NCI-H524 (cell line): ENCODE measurements around the gene GP2.

ENCODE experiments used
- DNase-seq, 2 experiments: peaks; one replicate each; lab custom pipeline; 2025; lab: John Stamatoyannopoulos, UW

GP2 gene

DNA sequence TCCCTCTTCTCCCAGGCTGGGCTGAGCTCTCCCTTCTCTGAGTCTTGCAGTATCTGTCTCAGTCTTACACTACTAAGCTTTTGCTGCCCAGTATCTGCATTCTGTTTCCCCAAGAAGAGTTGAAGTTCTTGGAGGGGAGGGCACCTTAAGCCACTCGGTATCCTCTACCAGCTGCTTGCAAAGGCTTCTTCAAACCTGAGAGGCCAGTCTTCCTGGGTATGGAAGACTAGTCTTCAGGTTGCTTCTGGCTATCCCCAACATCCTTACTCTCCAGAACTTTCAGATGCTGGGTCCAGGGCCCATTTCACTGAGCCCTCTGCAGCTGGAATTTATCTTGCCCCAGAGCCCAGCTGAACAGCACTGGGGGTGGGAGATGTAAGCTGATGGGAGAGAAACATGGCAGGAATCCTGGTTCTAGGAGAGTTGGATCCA, 20.1 kb downstream of the GP2 start:
- no peak for DNase-seq

DNA sequence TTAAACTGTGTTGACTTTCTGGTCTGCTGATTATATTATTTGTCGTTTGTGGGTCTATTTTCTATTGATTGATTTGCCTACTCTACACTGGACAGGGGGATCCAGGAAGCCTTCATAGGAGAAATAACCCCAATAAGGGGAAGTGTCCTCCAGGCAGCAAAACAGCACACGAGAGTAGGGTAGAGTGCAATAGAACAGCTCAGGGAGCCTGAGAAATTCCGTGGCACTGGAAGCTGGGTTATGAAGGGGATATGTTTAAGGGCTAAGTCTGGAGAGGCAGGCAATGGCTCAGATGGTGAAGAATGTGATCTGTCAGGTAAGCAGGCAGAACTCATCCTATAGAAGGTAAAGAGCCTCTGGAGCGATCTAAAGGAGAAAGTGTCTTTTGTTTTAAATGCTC, 20.9 kb downstream of the GP2 start:
- no peak for DNase-seq

DNA sequence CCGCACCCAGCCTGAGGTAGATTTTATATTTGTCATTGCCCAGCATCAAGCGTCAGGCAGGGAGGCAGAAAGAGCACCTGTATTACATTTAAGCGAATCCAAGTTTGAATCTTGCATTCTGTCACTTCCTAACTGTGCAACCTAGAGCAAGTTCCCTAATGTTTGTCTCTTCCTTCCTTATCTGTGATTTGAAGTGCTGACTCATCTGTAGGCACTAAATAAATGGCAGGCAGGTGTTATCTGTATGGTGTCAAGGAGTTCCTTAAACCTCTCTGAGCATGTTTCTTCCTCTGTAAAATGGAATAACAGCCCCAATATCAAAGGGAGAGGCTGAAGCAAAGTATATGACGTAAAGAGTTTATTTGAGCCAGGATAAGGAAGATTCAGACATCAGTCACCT, 24.3 kb downstream of the GP2 start:
- no peak for DNase-seq

- DNase-seq: no peak
These were observed 24.9 kb downstream of the GP2 start for GRCh38 chr16:20302389-20302788.

DNA sequence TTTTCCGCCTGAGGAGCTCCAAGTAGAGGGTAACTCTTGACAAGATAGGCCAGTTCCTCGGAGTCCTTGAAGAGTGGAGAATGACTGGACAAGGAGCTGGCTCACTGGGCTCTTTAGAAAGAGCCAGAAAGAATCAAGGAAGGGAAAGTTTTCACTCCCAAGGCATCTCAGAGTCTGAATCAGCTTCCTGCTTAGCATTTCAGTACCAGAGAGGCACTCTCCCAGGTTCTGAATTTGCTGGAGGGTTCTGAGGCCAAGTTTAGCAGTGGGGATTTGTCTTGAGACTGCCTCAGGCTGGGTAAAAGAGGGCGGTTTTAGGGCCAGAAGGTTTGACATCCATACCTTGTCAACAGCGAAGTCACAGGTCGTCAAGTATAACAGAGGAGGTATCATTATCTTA, 25.5 kb downstream of the GP2 start:
- DNase-seq: no peak

DNA sequence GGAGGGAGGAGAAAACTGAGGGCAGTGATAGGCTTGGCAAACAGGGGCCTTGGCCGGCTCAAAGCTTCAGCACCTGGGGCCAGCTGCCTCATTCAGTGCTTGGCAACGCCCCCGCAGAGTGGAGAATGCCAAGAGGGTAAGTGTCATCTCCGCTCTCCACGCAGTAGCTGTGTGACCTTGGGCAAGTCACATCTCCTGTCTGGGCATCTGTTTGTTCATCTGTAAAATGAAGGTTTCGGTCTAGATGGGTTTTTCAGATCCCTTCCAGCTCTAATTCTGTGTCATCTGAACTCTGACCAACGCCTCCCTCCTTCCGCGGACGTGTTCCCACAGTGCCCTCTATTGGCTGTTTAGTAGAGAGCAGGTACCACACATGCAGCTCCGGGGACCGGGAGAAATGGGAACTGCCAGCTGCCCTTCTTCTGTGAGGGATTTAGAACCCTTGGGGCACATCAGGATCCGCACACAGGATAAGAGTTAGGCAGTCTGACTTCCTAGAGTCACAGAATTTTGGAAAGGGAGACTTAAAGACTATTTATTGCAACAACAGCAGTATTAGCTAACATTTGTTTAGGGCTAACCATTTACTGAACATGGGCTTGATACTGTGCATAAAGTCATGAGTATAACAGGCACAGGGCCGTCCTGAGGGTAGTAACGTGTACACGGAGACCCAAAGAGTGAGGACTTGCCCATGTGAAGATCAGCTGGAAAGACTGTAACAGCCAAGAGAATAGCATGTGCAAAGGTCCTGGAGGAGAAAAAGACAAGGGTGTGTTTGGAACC, 26.8 kb downstream of the GP2 start:
- DNase-seq: peak; percentile 40 to 62

GRCh38 chr16:20298452-20298851, 28.9 kb downstream of the GP2 start:
- no peak for DNase-seq

- peak in 1 of 2 experiments; percentile 27 for DNase-seq
These were observed 35.8 kb downstream of the GP2 start for GRCh38 chr16:20291208-20292206.

GRCh38 chr16:20289571-20289970, 37.7 kb downstream of the GP2 start:
- DNase-seq: no peak

DNA sequence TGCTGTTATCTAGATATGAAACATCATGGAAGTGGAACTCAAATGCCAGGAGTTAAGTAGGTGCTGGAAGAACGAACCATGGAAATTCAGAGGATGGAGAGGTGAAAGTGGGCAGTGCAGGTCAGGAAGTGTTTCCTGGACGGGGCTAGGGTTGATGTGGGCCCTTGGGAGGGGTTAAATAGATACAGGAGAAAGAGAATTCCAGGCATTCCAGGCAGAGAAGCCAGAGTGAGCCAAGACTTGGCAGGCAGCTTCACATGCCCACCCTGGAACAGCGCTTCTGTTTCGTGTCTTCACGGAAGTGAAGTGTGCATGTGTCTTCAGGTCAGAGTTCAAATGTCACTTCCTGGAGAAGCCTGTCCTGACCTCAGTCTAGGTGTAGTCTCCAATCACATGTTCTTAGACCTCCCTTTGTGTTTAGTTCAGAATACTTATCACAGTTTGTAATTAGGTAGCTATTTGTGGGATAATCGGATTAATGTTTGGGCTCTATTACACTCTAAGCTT, 41.3 kb downstream of the GP2 start:
- DNase-seq: no peak

GRCh38 chr16:20280259-20280658, 47.1 kb downstream of the GP2 start:
- DNase-seq: no peak

DNA sequence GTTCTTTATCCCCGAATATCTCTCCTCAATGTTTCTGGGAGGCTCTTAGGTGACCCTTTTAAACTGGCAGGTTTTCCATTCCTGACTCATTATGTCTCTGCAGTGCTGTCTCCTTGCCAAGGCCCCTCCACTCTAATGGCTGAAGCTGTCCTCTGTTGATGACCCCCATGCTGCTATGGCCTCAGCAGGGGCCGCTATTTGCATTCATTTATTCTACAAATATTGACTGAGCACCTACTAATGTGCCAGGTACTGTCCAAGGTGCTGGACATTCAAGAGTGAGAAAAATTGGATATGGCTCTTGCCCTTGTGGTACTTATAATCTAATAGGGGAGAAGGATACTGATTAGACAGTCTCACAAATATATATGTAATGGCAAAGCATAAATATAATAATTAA, 55.4 kb downstream of the GP2 start:
- DNase-seq: no peak

- no peak for DNase-seq
These were observed 58.9 kb downstream of the GP2 start for GRCh38 chr16:20268409-20268808.

GRCh38 chr16:20265019-20265418, 62.3 kb downstream of the GP2 start:
- DNase-seq: no peak

- DNase-seq: no peak
These were observed 64.0 kb downstream of the GP2 start for GRCh38 chr16:20263138-20263855.

DNA sequence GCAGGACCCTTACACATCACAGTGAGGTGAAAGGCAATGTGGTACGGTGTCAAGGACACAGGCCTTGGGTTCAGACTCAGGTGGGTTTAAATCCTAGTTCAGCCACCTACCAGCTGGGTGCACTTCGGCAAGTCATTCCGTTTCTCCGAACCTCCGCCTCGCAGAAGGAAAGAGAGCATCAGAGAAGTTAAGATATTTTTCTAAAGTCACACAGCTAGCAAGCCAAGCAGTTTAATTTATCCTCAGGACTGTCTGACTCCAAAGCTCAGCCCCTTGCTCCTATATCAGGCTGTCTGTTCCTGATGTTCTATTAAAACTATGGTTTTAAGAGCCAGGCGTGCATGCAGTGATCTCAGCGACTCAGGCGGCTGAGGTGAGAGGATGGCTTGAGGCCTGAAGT, 65.1 kb downstream of the GP2 start:
- DNase-seq: no peak

DNA sequence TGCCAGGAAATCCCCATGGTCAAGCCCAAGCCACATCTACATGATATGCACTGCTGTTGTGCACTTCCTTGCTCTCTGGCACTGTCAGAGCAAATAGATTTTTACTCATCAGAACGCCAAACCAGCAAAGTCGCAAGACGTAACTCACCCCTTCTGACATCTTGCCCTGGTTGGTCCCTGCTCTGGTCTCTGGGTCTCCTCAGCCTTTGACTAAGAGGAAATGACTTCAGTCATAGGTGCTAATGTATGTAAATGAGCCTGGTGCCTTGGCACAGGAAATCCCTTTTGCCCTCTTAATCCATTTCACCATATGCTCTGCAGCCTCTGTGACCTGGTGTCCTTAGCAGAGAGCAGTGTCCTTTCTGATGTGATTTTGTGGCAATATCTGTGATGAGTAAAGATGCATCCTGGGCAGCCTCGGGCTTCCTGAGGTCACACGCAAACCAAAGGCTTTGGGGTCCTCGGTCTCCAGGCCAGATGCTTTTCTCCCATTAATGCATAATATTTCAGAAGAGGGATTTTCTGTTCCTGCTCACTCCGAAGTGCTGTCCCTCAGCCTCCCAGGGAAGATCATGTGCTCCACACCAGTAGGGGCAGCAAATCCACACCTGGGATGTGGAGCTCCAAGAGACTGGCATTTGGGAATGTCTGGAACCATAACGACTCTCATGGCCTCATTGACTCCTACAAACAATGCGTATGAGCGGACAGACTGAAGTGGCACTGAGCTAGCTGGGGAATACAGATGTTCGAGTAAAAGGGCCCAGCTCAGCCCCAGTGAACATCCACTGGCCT, 66.9 kb downstream of the GP2 start:
- no peak for DNase-seq
